Measurements from ENCODE around the gene RPL21. TPM values are rescaled to one million over a fixed set of nuclear protein-coding genes. Genes with fewer than 3 reads are reported as not detected.

RPL21 gene
- total and polyA plus RNA-seq, 12 donors: 400 to 1,800 (median 793) TPM

DNA sequence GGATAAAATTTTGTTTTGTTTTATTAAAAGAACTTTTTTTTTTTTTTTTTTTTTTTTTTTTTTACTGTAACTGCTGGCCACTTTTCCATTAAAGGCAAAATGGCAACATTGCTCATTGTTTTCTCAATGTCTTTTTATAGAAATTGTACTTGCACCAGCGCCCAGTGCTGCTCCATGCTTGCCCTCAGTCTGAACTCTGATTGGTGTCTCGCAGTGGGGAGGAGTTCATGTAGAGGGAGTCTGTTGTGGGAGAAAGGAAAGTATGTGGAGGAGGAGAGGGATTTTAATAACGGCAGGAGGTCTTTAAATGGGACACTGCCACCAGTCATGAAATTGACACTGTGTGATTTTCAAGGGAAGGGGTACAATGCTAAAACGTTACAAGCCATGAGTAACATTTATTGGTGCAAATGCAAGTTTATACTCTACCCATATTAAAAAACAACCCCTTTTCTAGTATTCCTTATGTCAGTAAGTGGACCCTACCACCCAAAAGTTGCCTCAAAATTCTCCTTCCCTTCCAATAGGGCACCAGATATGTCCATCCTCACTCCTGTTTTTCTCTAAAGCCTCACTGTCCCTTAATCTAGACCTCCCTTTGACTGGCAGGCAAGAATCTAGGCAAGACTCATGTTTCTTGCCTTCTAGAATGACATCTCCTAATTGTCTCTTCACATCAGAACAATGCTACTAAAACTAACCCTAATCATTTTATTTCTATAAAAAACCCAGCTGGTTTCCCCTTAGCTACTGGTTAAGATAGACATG, 22.5 kb downstream of the RPL21 start:
- no peaks in the 10 kb centered on the region for H3K9me3 ChIP-seq (replicated peaks in 1 of 3)
- peak in 1 of 7 donors; percentile 50 for DNase-seq
- intact Hi-C loops (cut with DNase I): loop anchor here (10.0 kb wide), 1 partner anchor 289 kb away; no protein-coding TSS in a partner anchor
- 49 to 69% (median 62%) methylated on average over 4 of the region's 4 CpGs for WGBS, 4 donors
- H3K4me3 ChIP-seq: no peak overlapping the region
- no peaks in the 10 kb centered on the region for H3K27me3 ChIP-seq
- H3K4me1 ChIP-seq (replicated peaks in 1 of 2): peaks cover 4 to 7% of the 10 kb centered on the region in 2 donors
- H3K27ac ChIP-seq: peak overlapping the region in 2 of 5 donors; percentile 34 to 52
- H3K36me3 ChIP-seq (replicated peaks in 1 of 2): no peaks in the 10 kb centered on the region
- TF ChIP-seq, protein P1, sequence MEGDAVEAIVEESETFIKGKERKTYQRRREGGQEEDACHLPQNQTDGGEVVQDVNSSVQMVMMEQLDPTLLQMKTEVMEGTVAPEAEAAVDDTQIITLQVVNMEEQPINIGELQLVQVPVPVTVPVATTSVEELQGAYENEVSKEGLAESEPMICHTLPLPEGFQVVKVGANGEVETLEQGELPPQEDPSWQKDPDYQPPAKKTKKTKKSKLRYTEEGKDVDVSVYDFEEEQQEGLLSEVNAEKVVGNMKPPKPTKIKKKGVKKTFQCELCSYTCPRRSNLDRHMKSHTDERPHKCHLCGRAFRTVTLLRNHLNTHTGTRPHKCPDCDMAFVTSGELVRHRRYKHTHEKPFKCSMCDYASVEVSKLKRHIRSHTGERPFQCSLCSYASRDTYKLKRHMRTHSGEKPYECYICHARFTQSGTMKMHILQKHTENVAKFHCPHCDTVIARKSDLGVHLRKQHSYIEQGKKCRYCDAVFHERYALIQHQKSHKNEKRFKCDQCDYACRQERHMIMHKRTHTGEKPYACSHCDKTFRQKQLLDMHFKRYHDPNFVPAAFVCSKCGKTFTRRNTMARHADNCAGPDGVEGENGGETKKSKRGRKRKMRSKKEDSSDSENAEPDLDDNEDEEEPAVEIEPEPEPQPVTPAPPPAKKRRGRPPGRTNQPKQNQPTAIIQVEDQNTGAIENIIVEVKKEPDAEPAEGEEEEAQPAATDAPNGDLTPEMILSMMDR (IDR thresholded peaks at IDR 0.05): no peak
- no peak for TF ChIP-seq POLR2A (IDR thresholded peaks at IDR 0.05)

DNA sequence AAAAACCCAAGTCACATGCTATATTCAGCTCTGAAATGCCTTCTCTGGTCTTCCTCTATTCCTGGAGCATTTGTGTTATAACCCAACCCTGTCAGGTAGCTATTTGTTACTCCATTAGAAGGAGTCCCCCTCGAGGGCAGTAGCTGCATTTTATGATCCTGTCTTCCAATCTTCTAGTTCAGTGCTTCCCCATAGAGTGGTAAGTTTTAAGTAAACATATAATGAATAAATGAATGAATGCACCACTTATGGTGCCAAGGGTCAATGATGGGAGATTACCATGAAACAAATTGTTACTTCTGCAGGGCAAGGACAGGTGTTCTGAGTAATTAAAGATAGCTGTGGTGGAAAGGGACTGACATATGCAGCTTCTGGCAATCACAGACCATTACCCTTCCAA, 23.3 kb downstream of the RPL21 start:
- no peak for DNase-seq
- no peak for TF ChIP-seq POLR2A (IDR thresholded peaks at IDR 0.05)
- TF ChIP-seq, protein P1 (IDR thresholded peaks at IDR 0.05): no peak
- no peaks in the 10 kb centered on the region for H3K27me3 ChIP-seq
- intact Hi-C loops (cut with DNase I): loop anchor here (10.0 kb wide), 1 partner anchor 290 kb away; no protein-coding TSS in a partner anchor
- no peaks in the 10 kb centered on the region for H3K9me3 ChIP-seq (replicated peaks in 1 of 3)
- H3K4me1 ChIP-seq (replicated peaks in 1 of 2): peaks cover 4 to 7% of the 10 kb centered on the region in 2 donors
- H3K36me3 ChIP-seq (replicated peaks in 1 of 2): no peaks in the 10 kb centered on the region
- whole genome bisulfite sequencing, 4 donors: 46 to 55% (median 51%) methylated on average over 1 of the region's 1 CpG
- peak overlapping the region in 1 of 5 donors; percentile 52 for H3K27ac ChIP-seq
- H3K4me3 ChIP-seq: no peak overlapping the region

DNA sequence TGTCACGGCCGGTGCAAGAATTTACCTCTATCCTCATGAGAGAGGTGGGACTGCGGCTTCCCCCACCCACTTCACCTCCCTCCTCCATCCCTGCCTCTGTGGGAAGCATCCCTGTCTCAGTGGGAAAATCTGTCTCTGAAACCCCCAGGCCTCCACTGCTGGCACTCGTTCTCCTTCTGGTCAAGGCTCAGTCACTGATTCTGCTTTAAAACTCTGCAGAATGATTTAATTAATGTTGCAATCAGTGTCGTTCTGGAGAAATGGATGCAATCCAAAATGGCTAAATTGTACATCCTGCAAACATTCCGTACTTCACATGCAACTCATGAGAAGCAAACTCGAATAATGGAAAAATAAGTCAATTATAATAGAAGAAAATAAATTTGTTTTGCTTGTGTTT, 24.8 kb downstream of the RPL21 start:
- Histone ChIP-seq H3K9me3 (replicated peaks in 1 of 3) (no peaks in the 10 kb centered on the region), H3K4me3 (no peak overlapping the region), H3K27ac (peak overlapping the region in 2 of 5 donors; percentile 52 to 60), H3K4me1 (replicated peaks in 1 of 2) (peaks cover 0 to 6% of the 10 kb centered on the region in 2 donors), H3K36me3 (replicated peaks in 1 of 2) (no peaks in the 10 kb centered on the region), H3K27me3 (no peaks in the 10 kb centered on the region)
- DNase-seq: peak in 1 of 7 donors; percentile 54
- TF ChIP-seq, protein P1 (IDR thresholded peaks at IDR 0.05): no peak
- TF ChIP-seq POLR2A (IDR thresholded peaks at IDR 0.05): no peak
- 61 to 69% (median 67%) methylated on average over 7 of the region's 7 CpGs for WGBS, 4 donors
- intact Hi-C loops (cut with DNase I): loop anchor here (10.0 kb wide), 1 partner anchor 291 kb away; no protein-coding TSS in a partner anchor

DNA sequence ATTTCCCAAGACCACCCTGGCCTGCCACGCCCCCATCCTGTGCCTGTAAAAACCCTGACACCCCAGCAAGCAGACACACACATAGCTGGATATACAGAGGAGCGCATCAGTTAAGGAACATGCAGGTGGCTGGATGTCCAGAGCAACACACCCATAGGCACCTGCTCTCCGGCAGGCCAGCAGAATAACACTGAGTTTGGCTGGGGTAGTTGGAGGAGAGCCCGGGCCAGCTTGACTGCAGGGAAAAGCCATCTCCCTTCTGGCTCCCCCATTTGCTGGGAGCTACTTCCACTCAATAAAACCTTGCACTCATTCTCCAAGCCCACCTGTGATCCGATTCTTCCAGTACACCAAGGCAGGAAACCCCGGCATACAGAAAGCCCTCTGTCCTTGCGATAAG, 28.1 kb downstream of the RPL21 start:
- H3K27me3 ChIP-seq: no peaks in the 10 kb centered on the region
- H3K27ac ChIP-seq: no peak overlapping the region
- TF ChIP-seq, protein P1 (IDR thresholded peaks at IDR 0.05): no peak
- no peak for TF ChIP-seq POLR2A (IDR thresholded peaks at IDR 0.05)
- H3K4me3 ChIP-seq: no peak overlapping the region
- peak in 1 of 7 donors; percentile 24 for DNase-seq
- no peaks in the 10 kb centered on the region for H3K9me3 ChIP-seq (replicated peaks in 1 of 3)
- H3K4me1 ChIP-seq (replicated peaks in 1 of 2): no peaks in the 10 kb centered on the region
- no peaks in the 10 kb centered on the region for H3K36me3 ChIP-seq (replicated peaks in 1 of 2)
- WGBS, 4 donors: 66 to 94% (median 89%) methylated on average over 4 to 7 of the region's 7 CpGs
- intact Hi-C loops (cut with DNase I): loop anchor here (10.0 kb wide), 1 partner anchor 295 kb away; no protein-coding TSS in a partner anchor
